Activated naive CD4-positive, alpha-beta T cell treated with anti-CD3 and anti-CD28 coated beads, Interleukin-2, amount 50 U/mL, for 16 hours (primary cell): ENCODE results near the gene XYLT1.

Experiments used
- DNase-seq: peaks from one replicate; pipeline ENCODE4 v3.0.0-alpha.2; 2020

The XYLT1 gene

DNA sequence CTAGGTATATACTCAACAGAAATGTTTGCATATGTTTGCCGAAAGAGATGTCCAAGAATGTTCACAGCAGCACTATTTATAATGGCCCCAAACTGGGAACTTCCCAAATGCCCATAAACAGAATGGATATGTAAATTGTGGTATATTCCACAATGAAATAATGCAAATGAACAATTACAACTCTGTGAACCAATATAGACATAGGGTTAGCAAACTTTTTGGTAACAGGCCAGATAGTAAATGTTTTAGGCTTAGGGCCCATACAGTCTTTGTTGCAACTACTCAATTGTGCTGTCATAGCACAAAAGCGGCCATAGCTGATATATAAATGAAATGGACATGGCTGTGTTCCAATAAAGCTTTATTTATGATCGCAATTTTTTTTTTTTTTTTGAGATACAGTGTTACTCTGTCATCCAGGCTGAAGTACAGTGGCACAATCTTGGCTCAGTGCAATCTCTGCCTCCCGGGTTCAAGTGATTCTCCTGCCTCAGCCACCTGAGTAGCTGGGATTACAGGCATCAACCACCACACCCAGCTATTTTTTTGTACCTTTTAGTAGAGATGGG lies 16.5 kb downstream of the XYLT1 start:
- no peak for DNase-seq

DNA sequence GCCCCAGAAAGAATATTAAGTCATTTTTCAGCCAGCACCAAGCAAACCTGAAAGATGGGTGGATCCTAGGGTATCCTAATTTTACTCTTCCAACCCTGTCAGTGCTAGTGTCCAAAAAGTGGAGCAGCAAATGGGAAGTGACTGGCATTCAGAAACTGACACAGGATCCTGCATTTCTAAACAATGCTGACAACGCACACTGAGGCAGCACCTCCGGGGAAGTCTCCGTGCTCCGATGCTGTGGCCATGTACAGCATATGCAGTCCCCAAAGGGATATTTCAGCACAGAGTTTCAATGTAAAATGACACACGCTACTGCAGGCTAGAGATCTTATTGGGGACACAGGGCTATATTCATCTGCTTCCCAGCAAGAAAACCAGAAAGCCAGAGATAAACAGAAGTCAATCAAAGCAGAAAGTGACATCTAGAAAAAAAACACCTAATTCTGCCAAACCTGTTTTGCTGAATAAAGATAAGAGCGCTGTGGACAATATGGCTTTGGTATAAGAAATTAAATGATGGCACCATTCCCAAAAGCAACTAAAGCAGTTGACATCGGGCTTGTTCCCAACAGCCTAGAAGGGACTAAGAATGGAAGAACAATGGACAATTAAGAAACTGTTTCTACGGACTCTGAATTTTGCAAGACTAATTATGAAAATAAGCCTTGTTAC lies 17.3 kb downstream of the XYLT1 start:
- no peak for DNase-seq

- no peak for DNase-seq
Measured at GRCh38 chr16:17452922-17453321, 17.8 kb downstream of the XYLT1 start.

DNA sequence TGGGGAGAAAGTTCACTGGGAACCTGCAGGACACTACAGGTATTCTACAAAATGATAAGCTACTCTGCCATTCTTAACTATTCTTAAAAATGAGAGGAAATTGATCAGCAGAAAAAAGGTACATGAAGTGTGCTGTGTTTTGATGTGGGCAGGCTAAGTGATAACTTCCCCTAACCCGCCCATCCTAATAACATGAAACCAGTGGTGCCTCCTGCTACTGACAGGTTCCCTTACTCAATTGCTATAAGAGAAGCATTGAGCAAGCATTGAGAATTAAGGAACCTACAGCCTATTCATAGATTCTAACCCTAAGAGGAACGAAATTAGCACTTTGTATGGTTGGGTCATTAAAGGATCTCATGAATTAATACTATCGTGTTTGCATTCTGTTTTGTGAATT lies 18.9 kb downstream of the XYLT1 start:
- no peak for DNase-seq

DNA sequence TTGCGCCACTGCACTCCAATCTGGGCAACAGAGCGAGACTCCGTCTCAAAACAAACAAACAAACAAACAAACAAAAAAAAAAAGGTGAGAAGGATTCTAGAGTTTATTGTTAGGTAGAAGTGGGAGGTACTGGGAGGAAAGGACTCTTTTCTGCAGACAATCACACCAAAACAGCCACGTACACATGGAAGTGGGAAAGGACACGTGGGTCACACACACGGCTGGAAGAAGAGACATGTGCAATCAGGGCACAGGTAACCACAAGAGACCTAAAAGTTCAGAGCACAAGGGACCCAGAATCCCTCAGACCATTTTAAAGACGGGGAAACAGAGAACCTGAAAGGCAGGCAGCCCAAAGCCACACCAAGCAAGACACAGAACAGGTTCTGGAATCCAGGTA lies 20.5 kb downstream of the XYLT1 start:
- no peak for DNase-seq

DNA sequence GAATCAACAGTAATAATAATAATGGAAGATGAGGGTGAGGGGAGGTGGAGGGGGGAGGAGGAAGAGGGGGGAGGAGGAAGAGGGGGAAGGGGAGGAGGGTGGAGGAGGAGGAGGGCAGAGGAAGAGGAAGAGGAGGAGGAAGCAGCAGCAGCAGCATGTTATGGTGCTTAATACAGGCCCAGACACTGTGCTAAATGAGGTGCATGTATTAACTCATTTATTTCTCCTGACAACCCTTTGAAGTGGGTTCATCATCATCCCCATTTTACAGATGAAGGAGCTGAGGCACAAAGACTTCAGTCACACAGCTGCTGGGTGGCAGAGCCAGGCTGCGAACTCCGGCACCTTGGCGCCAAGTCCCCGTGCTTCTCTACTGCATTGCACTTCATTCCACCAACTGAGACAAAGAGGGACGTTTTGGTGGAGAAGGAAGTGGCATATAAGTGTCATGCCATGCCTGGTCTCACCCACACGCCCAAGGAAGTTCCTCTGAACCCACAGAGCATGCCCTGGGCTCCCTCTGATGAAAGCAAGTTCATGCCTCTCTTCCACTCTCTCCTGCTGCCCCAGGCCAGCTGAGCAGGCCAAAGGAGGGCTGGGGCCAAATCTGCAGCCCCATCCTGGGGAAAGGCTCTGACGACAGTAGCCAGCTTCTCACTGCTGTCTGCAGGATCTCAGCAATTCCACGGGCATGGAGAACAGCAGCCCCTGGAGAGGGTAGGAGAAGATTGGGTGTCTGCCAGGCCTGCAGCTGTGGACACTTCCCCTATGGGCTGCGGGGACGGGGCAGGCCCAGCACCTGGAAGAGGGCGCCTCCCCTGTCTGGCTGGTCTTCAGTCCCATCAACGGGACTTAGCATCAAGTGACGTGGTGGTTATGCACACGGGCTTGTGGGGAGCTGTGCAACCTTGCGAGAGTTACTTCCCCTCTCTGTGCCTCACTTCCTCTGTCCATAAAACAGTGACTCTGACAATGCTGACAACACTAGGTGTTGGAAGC lies 21.8 kb downstream of the XYLT1 start:
- peak; percentile 18 for DNase-seq

- no peak for DNase-seq
Measured at GRCh38 chr16:17447101-17447569, 23.6 kb downstream of the XYLT1 start.

- DNase-seq: no peak
Measured at GRCh38 chr16:17446661-17447060, 24.1 kb downstream of the XYLT1 start.

DNA sequence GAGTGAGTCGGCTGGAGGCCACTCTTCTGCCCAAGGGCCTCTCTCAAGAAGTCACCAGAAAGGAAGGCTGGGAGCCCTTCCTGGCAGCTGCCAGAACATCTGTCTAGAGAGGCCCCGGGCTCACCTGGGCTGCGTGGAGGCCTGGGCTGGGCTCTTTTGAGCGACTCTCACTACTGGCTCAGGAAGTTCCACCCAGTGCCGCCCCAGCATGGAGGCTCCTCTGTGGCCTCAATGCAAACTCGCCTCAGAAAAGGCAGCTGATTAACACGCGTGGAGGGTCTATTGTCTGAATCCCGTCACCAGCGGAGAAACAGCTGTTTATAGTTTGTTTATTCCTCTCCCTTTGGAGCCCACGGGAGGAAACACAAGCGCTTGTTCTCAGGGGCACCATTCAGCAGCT lies 25.3 kb downstream of the XYLT1 start:
- no peak for DNase-seq

DNA sequence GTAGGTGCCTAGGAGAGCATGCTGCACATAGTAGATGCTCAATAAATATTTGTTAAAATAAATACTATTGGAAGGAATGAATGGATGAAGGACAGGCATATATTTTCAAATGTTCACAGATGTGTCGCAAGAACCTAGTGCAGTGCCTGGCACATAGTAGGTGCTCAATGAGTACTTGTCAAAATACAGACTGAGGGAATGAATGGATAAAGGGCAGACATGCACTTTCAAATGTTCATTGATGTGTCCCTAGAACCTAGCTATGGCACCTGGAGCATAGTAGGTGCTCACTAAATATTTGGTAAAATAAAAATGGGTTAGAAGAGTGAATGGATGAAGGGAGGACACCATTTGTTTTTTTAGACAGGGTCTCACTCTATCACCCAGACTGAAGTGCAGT lies 26.1 kb downstream of the XYLT1 start:
- no peak for DNase-seq

DNA sequence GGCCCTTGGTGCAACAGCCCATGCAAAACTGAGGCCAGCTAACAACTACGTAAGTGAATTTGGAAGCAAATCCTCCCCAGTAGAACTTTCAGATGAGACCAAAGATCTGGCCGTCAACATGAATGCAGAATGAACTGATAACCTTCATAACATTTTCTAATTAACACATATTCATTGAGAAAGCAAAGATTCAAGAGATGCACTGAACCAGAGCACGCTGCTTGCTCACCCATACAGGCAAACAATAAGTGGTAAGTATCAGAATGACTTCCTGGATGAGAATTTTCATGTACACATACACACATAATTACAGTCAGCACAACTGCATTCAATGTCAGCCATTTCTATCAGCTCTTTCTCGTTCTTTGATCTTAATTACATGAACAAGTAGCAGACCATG lies 30.6 kb downstream of the XYLT1 start:
- DNase-seq: no peak

GRCh38 chr16:17439580-17439979 lies 31.2 kb downstream of the XYLT1 start:
- no peak for DNase-seq

- DNase-seq: no peak
Measured at GRCh38 chr16:17437981-17438380, 32.8 kb downstream of the XYLT1 start.

DNA sequence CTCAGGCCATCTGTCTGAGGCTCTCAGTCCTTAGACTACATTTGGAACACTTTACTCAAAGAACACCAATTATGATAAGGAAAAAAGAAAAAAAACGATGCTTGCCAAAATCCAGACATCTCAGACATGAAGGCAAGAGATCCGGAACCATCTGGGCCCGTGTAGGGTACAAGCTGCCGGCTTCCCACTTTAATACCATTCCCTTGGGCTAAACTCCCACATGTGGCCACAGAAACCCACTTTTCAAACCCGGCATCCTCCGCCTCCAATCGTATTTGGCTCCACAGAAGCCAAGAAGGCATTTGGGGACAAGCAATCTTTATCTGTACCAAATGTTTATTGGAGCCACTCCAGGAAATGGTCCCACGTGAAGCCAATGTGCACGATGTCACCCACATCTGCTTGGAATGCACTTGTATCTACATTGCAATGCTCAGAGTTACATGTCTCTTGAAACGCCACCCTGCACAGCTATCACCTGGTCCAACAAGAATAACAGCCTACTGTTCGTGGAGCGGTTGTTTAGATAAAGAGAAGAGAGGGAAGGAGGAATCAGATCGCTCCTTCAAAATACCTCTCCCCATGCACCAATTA lies 33.5 kb downstream of the XYLT1 start:
- no peak for DNase-seq

DNA sequence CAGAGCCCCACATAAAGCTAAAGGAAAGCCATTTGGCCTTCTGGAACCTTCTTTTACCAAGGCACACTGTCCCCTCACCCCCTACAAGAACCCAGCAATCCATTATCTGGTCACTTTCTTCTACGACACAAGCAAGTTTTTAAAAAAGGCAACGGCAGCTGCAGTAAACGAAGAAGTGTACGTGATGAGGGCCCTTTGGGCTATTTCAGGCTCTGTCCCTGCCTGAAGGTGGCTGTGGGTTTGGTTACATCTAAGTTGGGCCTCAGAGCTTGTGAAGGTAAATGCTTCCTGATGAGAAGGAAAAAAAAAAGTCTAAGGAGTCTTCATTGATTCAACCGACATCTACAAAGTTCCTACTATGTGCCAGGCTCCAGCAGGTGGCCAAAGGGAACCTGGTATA lies 35.4 kb downstream of the XYLT1 start:
- DNase-seq: no peak

DNA sequence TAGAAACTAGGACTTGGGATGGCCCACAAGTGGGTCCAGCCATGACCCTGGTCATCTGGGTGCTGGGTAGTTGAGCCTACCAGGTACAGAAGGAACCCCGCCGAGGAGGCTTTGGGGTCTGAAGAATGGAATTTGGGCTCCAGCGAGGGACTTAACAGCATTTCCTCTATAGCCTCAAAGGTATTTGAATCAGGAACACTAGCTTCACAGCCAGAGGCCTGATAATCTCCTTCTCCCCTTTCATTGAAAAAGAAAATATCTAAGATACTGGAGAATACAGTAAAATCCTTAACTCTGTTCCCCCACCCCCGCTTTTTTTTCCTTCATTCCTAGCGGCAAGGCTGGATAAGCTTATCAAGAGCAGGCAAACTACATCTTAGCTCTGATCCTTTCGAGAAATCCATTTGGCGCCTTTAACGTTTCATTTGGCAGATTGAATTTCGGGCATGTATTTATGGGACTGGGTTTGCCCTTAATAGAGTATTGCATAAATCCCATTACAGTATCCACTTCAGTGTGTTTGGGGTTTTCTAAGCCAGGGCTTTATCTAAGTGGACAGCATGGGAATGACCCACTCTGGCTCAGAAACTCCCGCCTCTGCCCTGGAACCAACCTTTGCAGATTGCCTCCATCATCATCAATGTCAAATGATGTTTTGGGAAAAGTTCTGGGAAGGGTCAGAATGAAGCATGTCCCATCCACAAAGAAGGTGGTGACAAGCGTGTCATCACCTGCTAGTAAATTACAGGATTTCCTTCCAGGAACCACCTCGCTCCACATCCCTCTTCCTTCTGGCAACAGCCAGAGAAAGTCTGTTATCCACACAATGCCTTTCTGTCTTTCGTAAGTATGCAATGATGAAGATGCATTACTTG lies 36.9 kb downstream of the XYLT1 start:
- DNase-seq: no peak

GRCh38 chr16:17432901-17433576 lies 37.7 kb downstream of the XYLT1 start:
- DNase-seq: no peak

- no peak for DNase-seq
Measured at GRCh38 chr16:17431968-17432625, 38.7 kb downstream of the XYLT1 start.

DNA sequence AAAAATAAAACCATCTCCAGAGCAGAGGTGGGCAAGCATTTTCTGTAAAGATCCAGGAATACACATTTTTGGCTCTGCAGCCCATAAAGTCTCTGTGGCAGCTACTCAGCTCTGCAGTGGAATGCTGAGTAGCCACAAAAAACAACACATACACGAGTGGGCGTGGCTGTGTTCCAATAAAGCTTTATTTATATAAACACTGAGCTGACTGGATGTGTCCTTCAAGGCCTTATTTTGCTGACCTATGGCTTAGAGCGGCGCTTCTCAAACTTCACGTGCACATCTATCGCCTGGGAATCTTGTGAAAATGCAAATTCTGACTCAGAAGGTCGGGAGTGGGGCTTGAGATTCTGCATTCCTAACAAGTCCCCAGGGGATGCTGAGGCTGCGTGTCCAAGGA lies 39.7 kb downstream of the XYLT1 start:
- DNase-seq: no peak

DNA sequence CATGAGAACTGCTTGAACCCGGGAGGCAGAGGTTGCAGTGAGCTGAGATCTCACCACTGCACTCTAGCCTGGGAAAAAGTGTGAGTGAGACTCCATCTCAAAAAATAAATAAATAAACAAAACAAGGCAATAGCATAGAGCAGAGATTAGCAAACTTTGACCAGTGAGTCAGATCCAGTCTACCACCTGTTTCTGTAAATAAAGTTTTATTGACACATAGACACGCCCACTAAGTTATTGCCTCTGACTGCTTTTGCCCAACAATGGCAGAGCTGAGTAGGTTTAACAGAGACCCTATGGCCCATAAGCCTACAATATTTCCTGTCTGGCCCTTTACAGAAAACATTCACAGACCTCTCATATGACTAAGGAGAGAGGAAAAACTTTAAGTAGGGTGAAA lies 44.3 kb downstream of the XYLT1 start:
- DNase-seq: no peak

- DNase-seq: no peak
Measured at GRCh38 chr16:17424771-17425170, 46.0 kb downstream of the XYLT1 start.
